ENCODE data around the gene PRKAG2.

PRKAG2 gene

GRCh38 chr7:151743481-151743983 lies 133.4 kb downstream of the PRKAG2 start:
- no peak overlapping the region for H2BK120ac ChIP-seq (ENCODE audit: insufficient read depth, low read length, poor library complexity)
- peak overlapping the region; percentile 12 for H2BK12ac ChIP-seq (ENCODE audit: low read length)
- H3K79me1 ChIP-seq (ENCODE audit: low read length) = no peaks in the 10 kb centered on the region
- no peak overlapping the region for H3K23ac ChIP-seq (ENCODE audit: low read length)
- H3K18ac ChIP-seq (ENCODE audit: low read length) = no peak overlapping the region
- no peaks in the 10 kb centered on the region for H3K36me3 ChIP-seq (ENCODE audit: control insufficient read depth in 1 of 2, insufficient read depth in 2 of 2, low read length in 2 of 2)
- H3K9ac ChIP-seq (ENCODE audit: low read length) = no peak overlapping the region
- no peak for DNase-seq
- peaks cover 4% of the 10 kb centered on the region for H3K9me3 ChIP-seq (ENCODE audit: insufficient read depth, low read depth, low read length)
- no peak overlapping the region for H3K27ac ChIP-seq (ENCODE audit: low read depth, low read length)
- H3K4me3 ChIP-seq (ENCODE audit: low read depth, low read length) = no peak overlapping the region
- no peak overlapping the region for H3K4me2 ChIP-seq (ENCODE audit: low read length)
- H2AK5ac ChIP-seq (ENCODE audit: low read length) = peak overlapping the region; percentile 37
- no peak overlapping the region for H2BK5ac ChIP-seq (ENCODE audit: low read depth, low read length, poor library complexity)
- H4K12ac ChIP-seq (ENCODE audit: low read depth, low read length) = no peak overlapping the region
- H3K4ac ChIP-seq (ENCODE audit: low read depth, low read length) = no peak overlapping the region
- H3K14ac ChIP-seq (ENCODE audit: low read length) = peak overlapping the region; percentile 11
- H4K8ac ChIP-seq (ENCODE audit: low read depth, low read length) = peak overlapping the region; percentile 24
- WGBS (ENCODE audit: extremely low coverage, insufficient coverage, insufficient read length) = no CpG with 5 or more reads among the region's 10 CpGs
- H3K27me3 ChIP-seq (ENCODE audit: insufficient read depth, low read length) = no peaks in the 10 kb centered on the region
- no peak overlapping the region for H4K91ac ChIP-seq (ENCODE audit: low read depth, low read length)
- no peak overlapping the region for H2AFZ ChIP-seq (ENCODE audit: insufficient read depth, low read length, poor library complexity)
- H3K79me2 ChIP-seq (ENCODE audit: control insufficient read depth, insufficient read depth, low read length, poor library complexity) = no peaks in the 10 kb centered on the region
- H3K4me1 ChIP-seq (ENCODE audit: control insufficient read depth in 1 of 2, insufficient read depth in 2 of 2, low read length in 2 of 2) = peaks cover 3 to 9% of the 10 kb centered on the region in 2 experiments

DNA sequence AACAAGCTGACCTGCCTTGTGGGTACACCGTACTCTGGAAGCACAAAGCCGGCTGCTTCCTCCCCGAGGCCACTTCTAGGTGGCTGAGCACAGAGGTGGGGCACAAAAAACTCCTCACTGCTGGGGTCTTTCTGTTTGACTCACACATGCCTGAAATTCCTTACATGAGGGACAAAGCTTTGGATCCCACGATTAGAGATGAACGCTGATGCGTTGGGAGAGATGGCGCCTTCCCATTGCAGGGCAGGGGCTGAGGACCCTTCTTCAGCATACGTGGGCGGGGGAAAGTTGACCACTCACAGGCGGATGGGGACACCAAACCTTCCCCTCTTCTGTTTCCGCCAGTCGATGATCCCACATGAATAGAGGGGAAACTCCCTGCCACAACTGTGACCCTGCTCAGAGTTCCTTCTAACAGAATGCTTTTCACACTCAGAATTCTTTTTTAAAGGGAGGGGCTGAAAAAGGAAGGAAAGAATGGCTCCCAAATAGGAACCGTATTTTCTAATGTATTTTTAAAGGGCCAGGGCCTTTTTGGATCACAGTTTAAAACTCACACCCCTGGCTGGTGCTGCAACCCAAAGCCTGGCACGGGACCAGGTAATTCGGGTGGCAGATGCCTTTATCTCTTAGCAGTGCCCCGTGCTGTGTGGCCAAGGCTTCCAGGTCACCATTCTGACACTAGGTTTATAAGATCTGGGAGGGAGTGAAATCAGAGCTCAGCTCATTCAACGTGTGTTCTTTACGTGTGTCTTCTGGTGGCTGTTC lies 134.0 kb downstream of the PRKAG2 start:
- H3K4ac ChIP-seq (ENCODE audit: low read depth, low read length) = no peak overlapping the region
- H3K23ac ChIP-seq (ENCODE audit: low read length) = no peak overlapping the region
- no peak overlapping the region for H2BK5ac ChIP-seq (ENCODE audit: low read depth, low read length, poor library complexity)
- H3K9ac ChIP-seq (ENCODE audit: low read length) = no peak overlapping the region
- H3K4me2 ChIP-seq (ENCODE audit: low read length) = peak overlapping the region; percentile 33
- H3K27ac ChIP-seq (ENCODE audit: low read depth, low read length) = peak overlapping the region; percentile 36
- H4K12ac ChIP-seq (ENCODE audit: low read depth, low read length) = no peak overlapping the region
- peak overlapping the region; percentile 18 for H2BK120ac ChIP-seq (ENCODE audit: insufficient read depth, low read length, poor library complexity)
- H3K4me1 ChIP-seq (ENCODE audit: control insufficient read depth in 1 of 2, insufficient read depth in 2 of 2, low read length in 2 of 2) = peaks cover 3 to 9% of the 10 kb centered on the region in 2 experiments
- H3K79me2 ChIP-seq (ENCODE audit: control insufficient read depth, insufficient read depth, low read length, poor library complexity) = no peaks in the 10 kb centered on the region
- no peaks in the 10 kb centered on the region for H3K27me3 ChIP-seq (ENCODE audit: insufficient read depth, low read length)
- peak overlapping the region; percentile 51 for H2BK12ac ChIP-seq (ENCODE audit: low read length)
- peak overlapping the region; percentile 42 for H4K8ac ChIP-seq (ENCODE audit: low read depth, low read length)
- H4K91ac ChIP-seq (ENCODE audit: low read depth, low read length) = peak overlapping the region; percentile 30
- no peak overlapping the region for H3K4me3 ChIP-seq (ENCODE audit: low read depth, low read length)
- no peaks in the 10 kb centered on the region for H3K36me3 ChIP-seq (ENCODE audit: control insufficient read depth in 1 of 2, insufficient read depth in 2 of 2, low read length in 2 of 2)
- WGBS (ENCODE audit: extremely low coverage, insufficient coverage, insufficient read length) = no CpG with 5 or more reads among the region's 18 CpGs
- H2AK5ac ChIP-seq (ENCODE audit: low read length) = no peak overlapping the region
- H3K79me1 ChIP-seq (ENCODE audit: low read length) = no peaks in the 10 kb centered on the region
- H2AFZ ChIP-seq (ENCODE audit: insufficient read depth, low read length, poor library complexity) = peak overlapping the region; percentile 43
- H3K14ac ChIP-seq (ENCODE audit: low read length) = peak overlapping the region; percentile 13
- no peak overlapping the region for H3K18ac ChIP-seq (ENCODE audit: low read length)
- H3K9me3 ChIP-seq (ENCODE audit: insufficient read depth, low read depth, low read length) = peaks cover 4% of the 10 kb centered on the region
- peak; percentile 43 to 73 for DNase-seq

GRCh38 chr7:151741585-151741984 lies 135.3 kb downstream of the PRKAG2 start:
- Histone ChIP-seq H3K14ac (ENCODE audit: low read length) (no peak overlapping the region), H3K18ac (ENCODE audit: low read length) (no peak overlapping the region), H3K36me3 (ENCODE audit: control insufficient read depth in 1 of 2, insufficient read depth in 2 of 2, low read length in 2 of 2) (no peaks in the 10 kb centered on the region), H2BK12ac (ENCODE audit: low read length) (no peak overlapping the region), H3K9ac (ENCODE audit: low read length) (no peak overlapping the region), H4K8ac (ENCODE audit: low read depth, low read length) (no peak overlapping the region), H2AK5ac (ENCODE audit: low read length) (no peak overlapping the region), H3K27ac (ENCODE audit: low read depth, low read length) (no peak overlapping the region), H2AFZ (ENCODE audit: insufficient read depth, low read length, poor library complexity) (no peak overlapping the region), H3K79me1 (ENCODE audit: low read length) (no peaks in the 10 kb centered on the region), H3K27me3 (ENCODE audit: insufficient read depth, low read length) (no peaks in the 10 kb centered on the region), H2BK120ac (ENCODE audit: insufficient read depth, low read length, poor library complexity) (no peak overlapping the region), H3K79me2 (ENCODE audit: control insufficient read depth, insufficient read depth, low read length, poor library complexity) (no peaks in the 10 kb centered on the region), H3K9me3 (ENCODE audit: insufficient read depth, low read depth, low read length) (peaks cover 4% of the 10 kb centered on the region), H3K23ac (ENCODE audit: low read length) (no peak overlapping the region), H4K12ac (ENCODE audit: low read depth, low read length) (no peak overlapping the region), H2BK5ac (ENCODE audit: low read depth, low read length, poor library complexity) (no peak overlapping the region), H3K4me2 (ENCODE audit: low read length) (no peak overlapping the region), H3K4ac (ENCODE audit: low read depth, low read length) (no peak overlapping the region), H3K4me3 (ENCODE audit: low read depth, low read length) (no peak overlapping the region), H3K4me1 (ENCODE audit: control insufficient read depth in 1 of 2, insufficient read depth in 2 of 2, low read length in 2 of 2) (peaks cover 3 to 11% of the 10 kb centered on the region in 2 experiments), H4K91ac (ENCODE audit: low read depth, low read length) (no peak overlapping the region)
- no peak for DNase-seq
- WGBS (ENCODE audit: extremely low coverage, insufficient coverage, insufficient read length) = no CpG with 5 or more reads among the region's 7 CpGs

DNA sequence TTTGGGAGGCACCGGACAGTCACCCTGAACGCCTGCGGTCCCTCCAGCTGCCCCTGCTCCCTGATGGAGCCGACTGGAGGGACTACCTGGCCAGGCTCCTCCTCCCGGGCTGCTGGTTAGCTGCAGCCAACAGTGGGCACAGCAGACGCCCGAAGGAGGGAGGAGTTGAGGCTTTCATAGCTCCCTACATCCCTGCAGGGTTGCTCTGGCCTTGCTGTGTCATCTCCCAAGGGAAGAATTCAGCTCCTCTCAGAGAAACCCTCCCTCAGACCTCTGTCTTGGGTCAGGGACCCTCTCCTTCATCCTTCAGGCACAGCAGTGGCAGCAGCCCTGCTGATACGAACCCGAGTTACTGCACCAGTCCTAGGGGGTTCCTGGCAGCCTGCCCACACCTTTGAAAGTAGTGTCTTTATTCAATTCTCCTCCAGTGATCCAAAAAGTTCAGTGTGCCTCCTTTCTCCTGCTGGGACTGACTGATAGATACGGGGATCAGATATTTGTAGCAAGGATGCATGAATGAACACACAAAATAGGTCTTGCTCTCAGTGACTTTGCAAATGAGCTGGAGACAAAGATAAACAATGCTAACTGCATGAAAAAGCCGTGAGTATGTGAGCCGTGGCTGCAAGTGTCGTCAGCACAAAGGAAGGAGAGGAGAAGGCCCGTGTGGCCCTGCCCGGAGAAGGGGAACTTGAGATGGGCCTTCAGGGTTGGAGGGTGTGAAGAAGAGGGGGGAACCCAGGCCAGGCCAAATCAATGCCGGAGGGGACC lies 136.6 kb downstream of the PRKAG2 start:
- peaks cover 3 to 16% of the 10 kb centered on the region in 2 experiments for H3K4me1 ChIP-seq (ENCODE audit: control insufficient read depth in 1 of 2, insufficient read depth in 2 of 2, low read length in 2 of 2)
- H2BK5ac ChIP-seq (ENCODE audit: low read depth, low read length, poor library complexity) = no peak overlapping the region
- H2AK5ac ChIP-seq (ENCODE audit: low read length) = no peak overlapping the region
- H3K36me3 ChIP-seq (ENCODE audit: control insufficient read depth in 1 of 2, insufficient read depth in 2 of 2, low read length in 2 of 2) = no peaks in the 10 kb centered on the region
- H4K91ac ChIP-seq (ENCODE audit: low read depth, low read length) = no peak overlapping the region
- H3K4me3 ChIP-seq (ENCODE audit: low read depth, low read length) = no peak overlapping the region
- no peak overlapping the region for H3K4me2 ChIP-seq (ENCODE audit: low read length)
- H3K23ac ChIP-seq (ENCODE audit: low read length) = no peak overlapping the region
- no peaks in the 10 kb centered on the region for H3K27me3 ChIP-seq (ENCODE audit: insufficient read depth, low read length)
- H4K12ac ChIP-seq (ENCODE audit: low read depth, low read length) = no peak overlapping the region
- H2BK120ac ChIP-seq (ENCODE audit: insufficient read depth, low read length, poor library complexity) = peak overlapping the region; percentile 28
- H3K79me2 ChIP-seq (ENCODE audit: control insufficient read depth, insufficient read depth, low read length, poor library complexity) = no peaks in the 10 kb centered on the region
- H3K4ac ChIP-seq (ENCODE audit: low read depth, low read length) = no peak overlapping the region
- H2BK12ac ChIP-seq (ENCODE audit: low read length) = peak overlapping the region; percentile 68
- H3K79me1 ChIP-seq (ENCODE audit: low read length) = peaks cover 5% of the 10 kb centered on the region
- H4K8ac ChIP-seq (ENCODE audit: low read depth, low read length) = no peak overlapping the region
- no CpG with 5 or more reads among the region's 16 CpGs for WGBS (ENCODE audit: extremely low coverage, insufficient coverage, insufficient read length)
- no peak overlapping the region for H3K27ac ChIP-seq (ENCODE audit: low read depth, low read length)
- H3K18ac ChIP-seq (ENCODE audit: low read length) = no peak overlapping the region
- no peak for DNase-seq
- no peak overlapping the region for H2AFZ ChIP-seq (ENCODE audit: insufficient read depth, low read length, poor library complexity)
- no peak overlapping the region for H3K14ac ChIP-seq (ENCODE audit: low read length)
- peaks cover 4% of the 10 kb centered on the region for H3K9me3 ChIP-seq (ENCODE audit: insufficient read depth, low read depth, low read length)
- H3K9ac ChIP-seq (ENCODE audit: low read length) = no peak overlapping the region

Measured in trophoblast cell (in vitro differentiated cells and primary cell).